KMS-11 (cell line): ENCODE results near the gene CTCF.

Experiments
- H2AFZ ChIP-seq: fragments of 200-600 bp; sonication (generic); 2 replicates; pipeline ENCODE4 v1.6.1; 2016; ENCODE audit warnings: antibody characterized with exemption, mixed run types, low read depth
- H3K27ac ChIP-seq: fragments of 200-600 bp; sonication (generic); 2 replicates; pipeline ENCODE4 v1.6.1; 2016; ENCODE audit warnings: mild to moderate bottlenecking, mixed run types
- H3K27me3 ChIP-seq: fragments of 200-600 bp; sonication (generic); 2 replicates; pipeline ENCODE4 v1.6.1; 2017; ENCODE audit warnings: mild to moderate bottlenecking, low read depth, mixed run types, moderate library complexity; ENCODE audit not compliant: insufficient read depth
- H3K36me3 ChIP-seq: fragments of 200-600 bp; sonication (generic); 2 replicates; pipeline ENCODE4 v1.6.1; 2017; ENCODE audit warnings: mild to moderate bottlenecking, mixed run types; ENCODE audit not compliant: insufficient read depth
- H3K4me1 ChIP-seq: fragments of 200-600 bp; sonication (generic); 2 replicates; pipeline ENCODE4 v1.6.1; 2016; ENCODE audit warnings: mild to moderate bottlenecking, low read depth, mixed run types; ENCODE audit not compliant: poor library complexity, severe bottlenecking
- H3K4me2 ChIP-seq: fragments of 200-600 bp; sonication (generic); 2 replicates; pipeline ENCODE4 v1.7.0; 2016; ENCODE audit warnings: mild to moderate bottlenecking, mixed run types
- H3K4me3 ChIP-seq: fragments of 200-600 bp; sonication (generic); IDR thresholded peaks from 2 replicates; pipeline ENCODE4 v1.6.1; 2017; ENCODE audit warnings: low read depth, low read length, mixed read lengths; ENCODE audit not compliant: insufficient read depth
- H3K79me2 ChIP-seq: fragments of 200-600 bp; sonication (generic); 2 replicates; pipeline ENCODE4 v1.6.1; 2016; ENCODE audit warnings: low read depth, mixed run types; ENCODE audit not compliant: insufficient read depth
- H3K9ac ChIP-seq: fragments of 200-600 bp; sonication (generic); 2 replicates; pipeline ENCODE4 v1.6.1; 2016; ENCODE audit warnings: mild to moderate bottlenecking, mixed run types
- H4K20me1 ChIP-seq: fragments of 200-600 bp; sonication (generic); 2 replicates; pipeline ENCODE4 v1.6.1; 2016; ENCODE audit warnings: mild to moderate bottlenecking, mixed run types; ENCODE audit not compliant: insufficient read depth
- TF ChIP-seq, protein P1 (sequence below): fragments of 200-600 bp; sonication (generic); conservative IDR thresholded peaks from 2 replicates; pipeline ENCODE4 v1.6.1; 2017; ENCODE audit warnings: low read depth, mild to moderate bottlenecking, antibody characterized with exemption, low read length, moderate library complexity, mixed read lengths

Gene CTCF

DNA sequence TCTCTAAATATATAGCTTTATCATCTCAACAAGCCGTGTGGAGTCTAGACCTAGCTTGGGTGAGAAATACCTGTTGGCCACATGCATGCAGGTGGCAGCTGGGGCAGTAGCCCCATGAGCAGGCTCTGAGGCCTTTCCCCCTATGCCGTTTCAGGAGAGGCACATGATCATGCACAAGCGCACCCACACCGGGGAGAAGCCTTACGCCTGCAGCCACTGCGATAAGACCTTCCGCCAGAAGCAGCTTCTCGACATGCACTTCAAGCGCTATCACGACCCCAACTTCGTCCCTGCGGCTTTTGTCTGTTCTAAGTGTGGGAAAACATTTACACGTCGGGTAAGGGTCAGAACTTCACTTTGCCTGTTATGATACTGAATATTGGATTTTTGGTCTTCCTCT lies 65.9 kb downstream of the CTCF start:
- Histone ChIP-seq H3K4me3 (no peak overlapping the region), H3K27ac (no peak overlapping the region), H3K27me3 (no peaks in the 10 kb centered on the region), H3K36me3 (peaks cover 10% of the 10 kb centered on the region; the same call in 1 of the 2 replicates), H3K79me2 (no peaks in the 10 kb centered on the region), H3K4me2 (no peak overlapping the region), H3K4me1 (no peaks in the 10 kb centered on the region), H4K20me1 (no peaks in the 10 kb centered on the region), H2AFZ (no peak overlapping the region), H3K9ac (no peak overlapping the region)
- TF ChIP-seq, protein P1, sequence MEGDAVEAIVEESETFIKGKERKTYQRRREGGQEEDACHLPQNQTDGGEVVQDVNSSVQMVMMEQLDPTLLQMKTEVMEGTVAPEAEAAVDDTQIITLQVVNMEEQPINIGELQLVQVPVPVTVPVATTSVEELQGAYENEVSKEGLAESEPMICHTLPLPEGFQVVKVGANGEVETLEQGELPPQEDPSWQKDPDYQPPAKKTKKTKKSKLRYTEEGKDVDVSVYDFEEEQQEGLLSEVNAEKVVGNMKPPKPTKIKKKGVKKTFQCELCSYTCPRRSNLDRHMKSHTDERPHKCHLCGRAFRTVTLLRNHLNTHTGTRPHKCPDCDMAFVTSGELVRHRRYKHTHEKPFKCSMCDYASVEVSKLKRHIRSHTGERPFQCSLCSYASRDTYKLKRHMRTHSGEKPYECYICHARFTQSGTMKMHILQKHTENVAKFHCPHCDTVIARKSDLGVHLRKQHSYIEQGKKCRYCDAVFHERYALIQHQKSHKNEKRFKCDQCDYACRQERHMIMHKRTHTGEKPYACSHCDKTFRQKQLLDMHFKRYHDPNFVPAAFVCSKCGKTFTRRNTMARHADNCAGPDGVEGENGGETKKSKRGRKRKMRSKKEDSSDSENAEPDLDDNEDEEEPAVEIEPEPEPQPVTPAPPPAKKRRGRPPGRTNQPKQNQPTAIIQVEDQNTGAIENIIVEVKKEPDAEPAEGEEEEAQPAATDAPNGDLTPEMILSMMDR: no peak

DNA sequence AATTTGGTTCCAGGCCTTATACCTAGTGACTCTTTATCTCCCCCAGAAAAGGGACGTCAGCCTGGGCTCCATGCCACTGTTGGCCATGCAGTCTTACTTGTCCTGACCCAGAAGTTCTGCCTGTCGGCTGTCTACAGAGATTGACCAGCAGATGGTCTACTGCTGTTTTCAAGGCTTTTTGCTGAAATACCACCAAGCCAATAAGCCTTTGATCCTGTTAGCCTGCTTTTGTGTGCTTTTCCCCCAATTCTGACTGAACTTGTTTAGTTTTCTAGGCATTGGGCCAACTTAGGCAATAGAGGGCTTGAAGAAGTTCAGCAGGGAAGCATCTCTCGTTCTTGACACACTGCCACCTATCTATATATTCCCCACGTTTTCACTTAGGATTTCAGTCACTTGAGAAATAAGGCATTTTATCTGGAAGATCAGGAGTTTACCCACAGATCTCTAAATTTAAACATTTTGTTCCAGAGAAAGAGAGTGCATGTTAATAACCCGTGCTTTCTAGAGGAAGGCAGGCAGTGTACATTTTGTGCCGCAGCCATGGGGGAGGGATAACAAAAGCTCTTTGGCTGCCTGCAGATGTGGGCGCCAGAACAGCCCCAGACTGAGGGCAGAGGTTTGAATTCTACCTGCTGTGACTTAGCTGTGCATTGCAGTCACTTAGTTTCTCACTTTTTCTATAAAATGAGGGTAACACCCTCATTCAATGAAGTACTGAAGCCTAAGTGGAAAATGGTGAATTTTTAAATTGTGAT lies 70.3 kb downstream of the CTCF start:
- no peak overlapping the region for H3K27ac ChIP-seq
- no peaks in the 10 kb centered on the region for H3K27me3 ChIP-seq
- H3K79me2 ChIP-seq: no peaks in the 10 kb centered on the region
- H3K4me1 ChIP-seq: no peaks in the 10 kb centered on the region
- H2AFZ ChIP-seq: no peak overlapping the region
- H3K4me2 ChIP-seq: no peak overlapping the region
- no peak overlapping the region for H3K9ac ChIP-seq
- peaks cover 5% of the 10 kb centered on the region; the same call in 1 of the 2 replicates for H3K36me3 ChIP-seq
- no peaks in the 10 kb centered on the region for H4K20me1 ChIP-seq
- no peak overlapping the region for H3K4me3 ChIP-seq
- TF ChIP-seq, protein P1: no peak

DNA sequence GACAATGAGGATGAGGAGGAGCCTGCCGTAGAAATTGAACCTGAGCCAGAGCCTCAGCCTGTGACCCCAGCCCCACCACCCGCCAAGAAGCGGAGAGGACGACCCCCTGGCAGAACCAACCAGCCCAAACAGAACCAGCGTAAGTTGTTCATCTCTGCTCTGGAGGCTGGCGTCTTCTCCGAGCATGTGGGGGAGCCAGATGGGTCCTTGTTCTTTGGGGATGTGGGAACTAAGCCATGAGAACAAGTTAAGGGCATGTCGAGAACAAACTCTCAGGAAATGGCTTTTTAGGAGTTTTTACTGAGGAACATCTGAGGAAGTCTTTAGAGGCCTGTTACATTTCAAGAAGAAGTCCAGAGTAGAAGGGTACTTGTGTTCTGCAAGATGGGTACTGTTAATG lies 74.4 kb downstream of the CTCF start:
- H4K20me1 ChIP-seq: no peaks in the 10 kb centered on the region
- H2AFZ ChIP-seq: no peak overlapping the region
- H3K27ac ChIP-seq: no peak overlapping the region
- no peaks in the 10 kb centered on the region for H3K4me1 ChIP-seq
- no peaks in the 10 kb centered on the region for H3K36me3 ChIP-seq
- no peaks in the 10 kb centered on the region for H3K79me2 ChIP-seq
- H3K9ac ChIP-seq: no peak overlapping the region
- no peaks in the 10 kb centered on the region for H3K27me3 ChIP-seq
- TF ChIP-seq, protein P1: no peak
- H3K4me2 ChIP-seq: no peak overlapping the region
- H3K4me3 ChIP-seq: no peak overlapping the region

DNA sequence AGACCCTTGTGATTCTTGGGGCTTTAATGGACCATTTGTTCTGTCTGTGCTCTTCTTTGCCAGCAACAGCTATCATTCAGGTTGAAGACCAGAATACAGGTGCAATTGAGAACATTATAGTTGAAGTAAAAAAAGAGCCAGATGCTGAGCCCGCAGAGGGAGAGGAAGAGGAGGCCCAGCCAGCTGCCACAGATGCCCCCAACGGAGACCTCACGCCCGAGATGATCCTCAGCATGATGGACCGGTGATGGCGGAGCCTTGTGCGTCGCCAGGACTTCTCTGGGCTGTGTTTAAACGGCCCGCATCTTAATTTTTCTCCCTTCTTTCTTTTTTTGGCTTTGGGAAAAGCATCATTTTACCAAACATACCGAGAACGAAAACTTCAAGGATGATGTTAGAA lies 75.3 kb downstream of the CTCF start:
- no peak overlapping the region for H3K4me3 ChIP-seq
- H2AFZ ChIP-seq: no peak overlapping the region
- no peaks in the 10 kb centered on the region for H3K4me1 ChIP-seq
- H3K4me2 ChIP-seq: no peak overlapping the region
- H3K79me2 ChIP-seq: no peaks in the 10 kb centered on the region
- no peaks in the 10 kb centered on the region for H3K36me3 ChIP-seq
- no peak overlapping the region for H3K9ac ChIP-seq
- TF ChIP-seq, protein P1: no peak
- H3K27ac ChIP-seq: no peak overlapping the region
- H3K27me3 ChIP-seq: no peaks in the 10 kb centered on the region
- H4K20me1 ChIP-seq: no peaks in the 10 kb centered on the region
